Bronchial epithelial cell (primary cell): ENCODE data around the gene ANKRD62. TPM values are rescaled to one million over a fixed set of nuclear protein-coding genes. Genes with fewer than 3 reads are reported as not detected.
"Not testable (repeated sequence)": the region's sequence is repeated elsewhere in the genome, so short reads cannot be mapped to it uniquely, and the experiment has no call there.

ENCODE experiments used
- DNase-seq: peaks from one replicate; pipeline ENCODE4 v3.0.0-alpha.2; 2010; ENCODE audit warnings: low read depth
- FAIRE-seq: peaks from 2 replicates; lab custom pipeline; 2011; peaks lifted over from hg19 to GRCh38; lab: Jason Lieb, UNC
- H3K27me3 ChIP-seq: 2 replicates; pipeline ENCODE4 v1.5.1; 2011; ENCODE audit warnings: low read length; ENCODE audit not compliant: control insufficient read depth, insufficient read depth
- H3K36me3 ChIP-seq: 2 replicates; pipeline ENCODE4 v1.5.1; 2011; ENCODE audit warnings: low read length; ENCODE audit not compliant: control insufficient read depth, insufficient read depth
- H3K4me3 ChIP-seq: 2 replicates; pipeline ENCODE4 v1.5.1; 2011; ENCODE audit warnings: mild to moderate bottlenecking, low read depth, low read length, control low read depth
- CTCF ChIP-seq: IDR thresholded peaks from 2 replicates; pipeline ENCODE4 v1.5.1; 2011; ENCODE audit warnings: mild to moderate bottlenecking, moderate library complexity, low read length, control low read depth, inconsistent platforms; ENCODE audit not compliant: insufficient read depth, severe bottlenecking
- total RNA-seq: library from RNA; depleted of rRNA; stranded (reverse); fragments of >200 nt; gene quantifications from 2 replicates; pipeline ENCODE4 v1.2.1, GENCODE V29; 2014

The ANKRD62 gene
- total RNA-seq, 1 donor from 2014 or later, result under 0.01 TPM

- no peak for TF ChIP-seq CTCF
- Histone ChIP-seq H3K27me3 (no peaks in the 10 kb centered on the region), H3K4me3 (no peak overlapping the region), H3K36me3 (no peaks in the 10 kb centered on the region)
- DNase-seq, result no peak
- FAIRE-seq, result no peak
Observed at GRCh38 chr18:12068950-12069320, 24.7 kb upstream of the ANKRD62 start.

GRCh38 chr18:12071066-12071465 lies 22.6 kb upstream of the ANKRD62 start:
- not testable (repeated sequence) for DNase-seq, H3K27me3 ChIP-seq, H3K4me3 ChIP-seq, H3K36me3 ChIP-seq, FAIRE-seq

DNA sequence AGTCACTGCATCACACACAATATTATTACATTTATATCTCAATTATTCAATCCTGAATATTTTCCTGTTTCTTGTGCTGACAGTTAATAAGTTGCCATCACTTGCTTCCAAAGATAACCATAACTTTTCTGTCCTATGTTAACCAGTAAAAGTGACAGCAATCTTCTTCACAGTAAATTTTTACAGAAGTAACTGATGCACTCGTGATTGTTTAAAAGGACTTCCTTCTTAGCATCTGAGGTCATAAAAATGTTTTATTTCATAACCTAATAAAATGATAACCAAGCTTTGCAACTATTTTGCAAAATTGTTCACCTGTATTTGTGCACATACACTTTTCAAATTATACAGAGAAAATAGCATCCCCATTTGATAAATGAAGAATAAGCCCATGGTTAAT lies 20.6 kb upstream of the ANKRD62 start:
- H3K27me3 ChIP-seq, result no peaks in the 10 kb centered on the region
- no peak overlapping the region for H3K4me3 ChIP-seq
- no peaks in the 10 kb centered on the region for H3K36me3 ChIP-seq
- DNase-seq (no peak), FAIRE-seq (no peak)
- TF ChIP-seq CTCF, result no peak

DNA sequence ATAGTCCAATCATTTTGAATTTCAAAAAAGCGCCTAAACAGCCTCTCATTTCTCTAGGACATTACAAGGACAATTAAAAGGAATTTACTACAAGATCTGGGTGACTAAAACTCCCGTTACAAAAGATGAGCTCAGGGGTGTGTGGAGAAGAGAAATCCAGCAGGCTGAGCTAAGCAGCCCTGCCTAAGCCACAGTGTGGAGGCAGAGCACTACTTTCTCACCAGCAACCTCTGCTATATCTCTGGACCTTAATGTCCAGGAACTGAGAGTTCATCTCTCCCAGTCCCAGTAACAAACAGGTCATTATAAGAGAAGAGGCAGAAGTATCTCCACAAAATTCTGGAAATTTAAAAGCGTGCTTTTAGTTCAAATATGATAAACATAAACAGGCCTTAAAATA lies 18.9 kb upstream of the ANKRD62 start:
- Histone ChIP-seq H3K4me3 (no peak overlapping the region), H3K36me3 (no peaks in the 10 kb centered on the region), H3K27me3 (no peaks in the 10 kb centered on the region)
- FAIRE-seq (no peak), DNase-seq (no peak)
- TF ChIP-seq CTCF, result peak; percentile 28

GRCh38 chr18:12076424-12077140 lies 17.1 kb upstream of the ANKRD62 start:
- TF ChIP-seq CTCF, result no peak
- no peak for FAIRE-seq

GRCh38 chr18:12077994-12078393 lies 15.6 kb upstream of the ANKRD62 start:
- H3K27me3 ChIP-seq, H3K36me3 ChIP-seq, DNase-seq, H3K4me3 ChIP-seq, FAIRE-seq: not testable (repeated sequence)

More at GRCh38 chr18:12076424-12077140, 17.1 kb upstream of the ANKRD62 start:
- H3K27me3 ChIP-seq, result no peaks in the 10 kb centered on the region
- no peak for DNase-seq
- peak overlapping the region; percentile 10 for H3K4me3 ChIP-seq
- H3K36me3 ChIP-seq, result no peaks in the 10 kb centered on the region

GRCh38 chr18:12079491-12080237 lies 14.0 kb upstream of the ANKRD62 start:
- FAIRE-seq (no peak), DNase-seq (no peak)
- Histone ChIP-seq H3K27me3 (no peaks in the 10 kb centered on the region), H3K36me3 (no peaks in the 10 kb centered on the region), H3K4me3 (no peak overlapping the region)
- TF ChIP-seq CTCF, result no peak
